Psoas muscle (tissue), 8 donors: Measurements from ENCODE around the gene B3GNT3. TPM values are rescaled to one million over a fixed set of nuclear protein-coding genes. Genes with fewer than 3 reads are reported as not detected.

Experiments used
- ATAC-seq, 4 donors: fragments of 200-7000 bp; cut with Tn5 transposase; one replicate each; pipeline ENCODE4 v1.9.1; 2020; ENCODE audit warnings: moderate library complexity in 3 of 4, mild to moderate bottlenecking in 2 of 4
- DNase-seq, 2 donors: peaks; one replicate each; pipeline ENCODE4 v3.0.0-alpha.2; 2020
- H3K27ac ChIP-seq: fragments of 200-600 bp; one replicate; pipeline ENCODE4 v1.8.0; 2022
- H3K27me3 ChIP-seq, 3 donors: fragments of 200-600 bp in 1 of 3; one replicate each; pipeline versions ENCODE4 v1.6.1 to v1.8.0; 2013 to 2022; ENCODE audit warnings: low read length in 2 of 3, mild to moderate bottlenecking in 2 of 3, moderate library complexity in 1 of 3; ENCODE audit not compliant: insufficient read depth in 3 of 3
- H3K36me3 ChIP-seq, 2 donors: fragments of 200-600 bp in 1 of 2; one replicate each; pipeline versions ENCODE4 v1.6.1 to v1.8.0; 2013 to 2022; ENCODE audit warnings: low read depth in 1 of 2, mild to moderate bottlenecking in 1 of 2, moderate library complexity in 1 of 2; ENCODE audit not compliant: insufficient read depth in 1 of 2
- H3K4me1 ChIP-seq: fragments of 200-600 bp; one replicate; pipeline ENCODE4 v1.8.0; 2022
- H3K4me3 ChIP-seq: fragments of 200-600 bp; one replicate; pipeline ENCODE4 v1.8.0; 2022; ENCODE audit warnings: mild to moderate bottlenecking
- H3K9me3 ChIP-seq: fragments of 200-600 bp; one replicate; pipeline ENCODE4 v1.8.0; 2022
- CTCF ChIP-seq: fragments of 200-600 bp; IDR thresholded peaks from one replicate; pipeline ENCODE4 v1.8.0; 2022; ENCODE audit warnings: antibody characterized with exemption
- WGBS, 3 donors: extraction: QIAGEN DNeasy Blood & Tissue Kit; methylation state at CpG; one replicate each; pipeline versions ENCODE4 v1.1.6 to v1.1.7; 2013; 5-methylcytosine and 5-hydroxymethylcytosine counted together
- intact Hi-C, 2 donors: fragments of 100-400 bp; cut with DNase I; formaldehyde crosslinking; loops; one replicate each; pipeline versions ENCODE4 v1.11.0 to v1.14.2; 2022
- polyA plus RNA-seq, 3 donors: library from polyadenylated mRNA; stranded (reverse); fragments of 200-250 nt; gene quantifications; one replicate each; pipeline ENCODE4 v1.2.3, GENCODE V29; 2013
- total RNA-seq, 4 donors: library from RNA; stranded (reverse); fragmentation: NEBNext Ultra II Directional in 2 of 4; extraction: Animal tissue kit (Norgen Biotek cat#: 25700) in 2 of 4; gene quantifications; one replicate each; pipeline versions ENCODE4 v1.2.1 to v1.2.4, GENCODE V29; 2021 to 2023
- donor health status: healthy with polysubstance abuse.
- donor health status: DM: no; HTN: no; CAD: no; lungs with moderate emphysema.
- donor health status: Bipolar disorder and iron deficiency.
- donor health status: healthy.
- donor health status: DM: yes; HTN: yes; CAD: no.
- donor health status: DM: no; HTN: no; CAD: no.
- donor health status: DM: no; HTN: no; CAD: no.
- donor health status: DM: yes; HTN: yes; CAD: no.

B3GNT3 gene
- total and polyA plus RNA-seq, 7 donors: 0.03 to 0.38 (median 0.08) TPM; not detected in 4

- ATAC-seq (no peak), DNase-seq (peak in 1 of 2 donors; percentile 68)
- Histone ChIP-seq H3K9me3 (no peaks in the 10 kb centered on the region), H3K4me1 (peaks cover 4% of the 10 kb centered on the region), H3K4me3 (no peak within 1 kb of the TSS), H3K36me3 (no peaks in the 10 kb centered on the region), H3K27me3 (peaks cover 0 to 14% (median 7%) of the 10 kb centered on the region in 3 donors), H3K27ac (no peak within 1 kb of the TSS)
- WGBS, 3 donors: 40 to 48% (median 43%) methylated on average over 27 to 28 of the region's 28 CpGs
- intact Hi-C loops: no loop called here
- TF ChIP-seq CTCF: no peak
Observed at GRCh38 chr19:17751103-17751911, 43.6 kb upstream of the B3GNT3 start, which contains the start of gene FCHO1. TSS of gene FCHO1 (plus strand) at chr19:17751477. CDS start at chr19:17755165, 3,688 bp downstream.

- no peak for TF ChIP-seq CTCF
- peaks cover 3% of the 10 kb centered on the region for H3K4me1 ChIP-seq
- no peak overlapping the region for H3K4me3 ChIP-seq
- intact Hi-C loops: no loop called here
- no peak overlapping the region for H3K27ac ChIP-seq
- WGBS, 3 donors: 46 to 59% (median 51%) methylated on average over 2 of the region's 2 CpGs
- no peaks in the 10 kb centered on the region for H3K9me3 ChIP-seq
- ATAC-seq: no peak
- no peak for DNase-seq
- no peaks in the 10 kb centered on the region for H3K36me3 ChIP-seq
- peaks cover 0 to 14% (median 7%) of the 10 kb centered on the region in 3 donors for H3K27me3 ChIP-seq
Observed at GRCh38 chr19:17751912-17752273, 43.0 kb upstream of the B3GNT3 start.

- Histone ChIP-seq H3K27ac (no peak overlapping the region), H3K4me3 (no peak overlapping the region), H3K9me3 (no peaks in the 10 kb centered on the region), H3K27me3 (peaks cover 0 to 10% (median 7%) of the 10 kb centered on the region in 3 donors), H3K36me3 (no peaks in the 10 kb centered on the region), H3K4me1 (no peaks in the 10 kb centered on the region)
- no peak for TF ChIP-seq CTCF
- DNase-seq: no peak
- no peak for ATAC-seq
- WGBS, 3 donors: 76 to 79% (median 78%) methylated on average over 7 of the region's 7 CpGs
- intact Hi-C loops: no loop called here
Observed at GRCh38 chr19:17752865-17753639, 41.9 kb upstream of the B3GNT3 start.

- TF ChIP-seq CTCF: no peak
- Histone ChIP-seq H3K27me3 (peaks cover 0 to 8% (median 7%) of the 10 kb centered on the region in 3 donors), H3K4me3 (no peak overlapping the region), H3K27ac (no peak overlapping the region), H3K36me3 (no peaks in the 10 kb centered on the region), H3K9me3 (no peaks in the 10 kb centered on the region), H3K4me1 (no peaks in the 10 kb centered on the region)
- 31 to 42% (median 34%) methylated on average over 9 of the region's 9 CpGs for WGBS, 3 donors
- DNase-seq (no peak), ATAC-seq (no peak)
- intact Hi-C loops: no loop called here
Observed at GRCh38 chr19:17753976-17754375, 41.0 kb upstream of the B3GNT3 start.
